Smooth muscle cell (in vitro differentiated cells): ENCODE measurements around the gene SUN3. TPM values are rescaled to one million over a fixed set of nuclear protein-coding genes. Genes with fewer than 3 reads are reported as not detected.
A peak's percentile ranks its signal among the peaks of the same experiment; 100 is the strongest.

ENCODE experiments used
- DNase-seq: peaks from one replicate; lab custom pipeline; 2025; ENCODE audit not compliant: unreplicated experiment; lab: John Stamatoyannopoulos, UW
- H2AFZ ChIP-seq: fragments of 200-600 bp; sonication (generic); 2 replicates; pipeline ENCODE4 v1.6.0; 2016; ENCODE audit warnings: antibody characterized with exemption, low read depth, mild to moderate bottlenecking
- H3F3A ChIP-seq: fragments of 200-600 bp; sonication (generic); 2 replicates; pipeline ENCODE4 v1.6.0; 2017; ENCODE audit warnings: antibody characterized with exemption, low read depth
- H3K27ac ChIP-seq: fragments of 200-600 bp; sonication (generic); 2 replicates; pipeline ENCODE4 v1.5.1; 2016; ENCODE audit warnings: low read depth, mild to moderate bottlenecking
- H3K27me3 ChIP-seq: fragments of 200-600 bp; sonication (generic); 2 replicates; pipeline ENCODE4 v1.6.1; 2016; ENCODE audit warnings: low read depth, mild to moderate bottlenecking
- H3K36me3 ChIP-seq: fragments of 200-600 bp; sonication (generic); 2 replicates; pipeline ENCODE4 v1.5.1; 2016; ENCODE audit warnings: low read depth
- H3K4me1 ChIP-seq: fragments of 200-600 bp; sonication (generic); 2 replicates; pipeline ENCODE4 v1.5.1; 2016; ENCODE audit warnings: low read depth
- H3K4me2 ChIP-seq: fragments of 200-600 bp; sonication (generic); 2 replicates; pipeline ENCODE4 v1.6.0; 2016; ENCODE audit warnings: mild to moderate bottlenecking
- H3K4me3 ChIP-seq: fragments of 200-600 bp; sonication (generic); 2 replicates; pipeline ENCODE4 v1.5.1; 2016; ENCODE audit warnings: mild to moderate bottlenecking
- H3K79me2 ChIP-seq: fragments of 200-600 bp; sonication (generic); 2 replicates; pipeline ENCODE4 v1.6.0; 2016; ENCODE audit warnings: low read depth, mild to moderate bottlenecking
- H3K9ac ChIP-seq: fragments of 200-600 bp; sonication (generic); 2 replicates; pipeline ENCODE4 v1.6.0; 2016; ENCODE audit warnings: low read depth
- H3K9me3 ChIP-seq: fragments of 200-600 bp; sonication (generic); replicated peaks from 2 replicates; pipeline ENCODE4 v1.5.1; 2016; ENCODE audit warnings: low read depth
- H4K20me1 ChIP-seq: fragments of 200-600 bp; sonication (generic); 2 replicates; pipeline ENCODE4 v1.6.0; 2016; ENCODE audit warnings: low read depth
- CTCF ChIP-seq: fragments of 200-600 bp; sonication (generic); IDR thresholded peaks from 2 replicates; pipeline ENCODE4 v1.5.1; 2017; ENCODE audit warnings: borderline replicate concordance, mild to moderate bottlenecking, antibody characterized with exemption; ENCODE audit not compliant: insufficient read depth, poor library complexity, severe bottlenecking
- WGBS: methylation state at CpG from one replicate; pipeline ENCODE4 v1.1.7; 2016; ENCODE audit warnings: low lambda C conversion rate; 5-methylcytosine and 5-hydroxymethylcytosine counted together
- polyA plus RNA-seq: library from polyadenylated mRNA; unstranded; fragments of >200 nt; fragmentation: Nextera tagmentation; extraction: Ambion mirVana; gene quantifications from 2 replicates; pipeline ENCODE4 v1.2.1, GENCODE V29; 2016
- total RNA-seq: library from RNA; depleted of rRNA; stranded (reverse); fragments of >200 nt; gene quantifications from 2 replicates; pipeline ENCODE4 v1.2.3, GENCODE V29; 2014

SUN3 gene
- total and polyA plus RNA-seq, 2 experiments from 2014 or later = not detected

GRCh38 chr7:47979145-47979831 is 49.6 kb downstream of the SUN3 start, which contains the start of gene HUS1:
HUS1 (minus strand) TSS chr7:47979615; CDS start chr7:47979519, 96 bp downstream.
- Histone ChIP-seq H3K4me3 (peak within 1 kb of the TSS; percentile 85), H3K4me2 (peak within 1 kb of the TSS; percentile 100), H3K79me2 (peaks cover 9% of the 10 kb centered on the region), H3F3A (peaks cover 10% of the 10 kb centered on the region), H3K36me3 (peaks cover 11% of the 10 kb centered on the region), H3K4me1 (peaks cover 8% of the 10 kb centered on the region), H2AFZ (peak within 1 kb of the TSS; percentile 80), H4K20me1 (no peaks in the 10 kb centered on the region), H3K27ac (peak within 1 kb of the TSS; percentile 67), H3K9ac (peak within 1 kb of the TSS; percentile 88), H3K9me3 (no peaks in the 10 kb centered on the region), H3K27me3 (no peaks in the 10 kb centered on the region)
- peak; percentile 57 for DNase-seq
- 2% methylated on average over 62 of the region's 62 CpGs for WGBS
- TF ChIP-seq CTCF = no peak

GRCh38 chr7:47978790-47979144 is 50.1 kb downstream of the SUN3 start:
- peak overlapping the region; percentile 67 for H3K27ac ChIP-seq
- no peak for TF ChIP-seq CTCF
- H3F3A ChIP-seq = peaks cover 10% of the 10 kb centered on the region
- H3K27me3 ChIP-seq = no peaks in the 10 kb centered on the region
- peak overlapping the region; percentile 100 for H3K4me2 ChIP-seq
- no peak for DNase-seq
- H4K20me1 ChIP-seq = no peaks in the 10 kb centered on the region
- H3K9ac ChIP-seq = peak overlapping the region; percentile 88
- 25% methylated on average over 4 of the region's 4 CpGs for WGBS
- H3K9me3 ChIP-seq = no peaks in the 10 kb centered on the region
- peaks cover 9% of the 10 kb centered on the region for H3K79me2 ChIP-seq
- H3K4me3 ChIP-seq = peak overlapping the region; percentile 85
- peaks cover 8% of the 10 kb centered on the region for H3K4me1 ChIP-seq
- peaks cover 14% of the 10 kb centered on the region for H3K36me3 ChIP-seq
- H2AFZ ChIP-seq = peak overlapping the region; percentile 56

- no peak overlapping the region for H3K27ac ChIP-seq
- H2AFZ ChIP-seq = no peak overlapping the region
- no peak overlapping the region for H3K9ac ChIP-seq
- no peaks in the 10 kb centered on the region for H3K9me3 ChIP-seq
- no peaks in the 10 kb centered on the region for H4K20me1 ChIP-seq
- H3K27me3 ChIP-seq = no peaks in the 10 kb centered on the region
- peaks cover 9% of the 10 kb centered on the region for H3K79me2 ChIP-seq
- H3K4me3 ChIP-seq = no peak overlapping the region
- no peak overlapping the region for H3K4me2 ChIP-seq
- TF ChIP-seq CTCF = no peak
- H3K36me3 ChIP-seq = peaks cover 22% of the 10 kb centered on the region
- WGBS = 95% methylated on average over 1 of the region's 1 CpG
- H3K4me1 ChIP-seq = peaks cover 6% of the 10 kb centered on the region
- no peak for DNase-seq
- H3F3A ChIP-seq = no peaks in the 10 kb centered on the region
These were observed 55.2 kb downstream of the SUN3 start for GRCh38 chr7:47973739-47974138.

GRCh38 chr7:47970761-47971160 is 58.1 kb downstream of the SUN3 start:
- H2AFZ ChIP-seq = no peak overlapping the region
- peaks cover 19% of the 10 kb centered on the region for H3K36me3 ChIP-seq
- H3K4me1 ChIP-seq = no peaks in the 10 kb centered on the region
- no peaks in the 10 kb centered on the region for H3K9me3 ChIP-seq
- no peaks in the 10 kb centered on the region for H3F3A ChIP-seq
- 93% methylated on average over 1 of the region's 1 CpG for WGBS
- DNase-seq = no peak
- no peaks in the 10 kb centered on the region for H3K79me2 ChIP-seq
- H3K4me2 ChIP-seq = no peak overlapping the region
- no peak overlapping the region for H3K4me3 ChIP-seq
- no peak for TF ChIP-seq CTCF
- no peaks in the 10 kb centered on the region for H4K20me1 ChIP-seq
- no peak overlapping the region for H3K9ac ChIP-seq
- H3K27me3 ChIP-seq = no peaks in the 10 kb centered on the region
- no peak overlapping the region for H3K27ac ChIP-seq
